PC-9 (cell line): ENCODE data around the gene COL18A1. TPM values are rescaled to one million over a fixed set of nuclear protein-coding genes. Genes with fewer than 3 reads are reported as not detected.

Experiments
- BruUV-seq: library from RNA; stranded (reverse); fragments of 400-500 nt; replicated peaks from 2 replicates; lab custom pipeline; 2021; lab: Mats Ljungman, UMichigan
- CTCF ChIA-PET: fragments of 300-600 bp; sonication (Branson Sonifier 250); formaldehyde crosslinking; loops from one replicate; lab custom pipeline; 2022; ENCODE audit warnings: antibody characterized with exemption; lab: Charles Lee
- POLR2A ChIA-PET: fragments of 300-600 bp; sonication (Branson Sonifier 250); formaldehyde crosslinking; loops from one replicate; lab custom pipeline; 2022; ENCODE audit warnings: antibody characterized with exemption; ENCODE audit not compliant: unreplicated experiment; lab: Charles Lee
- DNase-seq, 2 experiments: peaks; one replicate each; pipeline versions ENCODE4 v3.0.0 to v3.0.0-alpha.2; 2015 to 2022; ENCODE audit warnings: mixed read lengths in 1 of 2
- H2AFZ ChIP-seq: fragments of 200-600 bp; sonication (generic); 2 replicates; pipeline ENCODE4 v1.8.1; 2017; ENCODE audit warnings: antibody characterized with exemption
- H3F3A ChIP-seq: fragments of 200-600 bp; sonication (generic); 2 replicates; pipeline ENCODE4 v1.8.1; 2017; ENCODE audit warnings: antibody characterized with exemption, mild to moderate bottlenecking, low read depth; ENCODE audit not compliant: insufficient read depth
- H3K27ac ChIP-seq: fragments of 200-600 bp; sonication (generic); 2 replicates; pipeline ENCODE4 v1.6.1; 2016; ENCODE audit warnings: mixed run types
- H3K27me3 ChIP-seq: fragments of 200-600 bp; sonication (generic); 2 replicates; pipeline ENCODE4 v1.6.1; 2016; ENCODE audit warnings: low read depth, mixed run types; ENCODE audit not compliant: insufficient read depth
- H3K36me3 ChIP-seq: fragments of 200-600 bp; sonication (generic); 2 replicates; pipeline ENCODE4 v1.6.1; 2016; ENCODE audit warnings: low read depth, mixed run types
- H3K4me1 ChIP-seq: fragments of 200-600 bp; sonication (generic); replicated peaks from 2 replicates; pipeline ENCODE4 v1.6.1; 2016; ENCODE audit warnings: mixed run types; ENCODE audit not compliant: insufficient read depth
- H3K4me2 ChIP-seq: fragments of 200-600 bp; sonication (generic); 2 replicates; pipeline ENCODE4 v1.6.1; 2017; ENCODE audit warnings: mixed run types
- H3K4me3 ChIP-seq: fragments of 200-600 bp; sonication (generic); 2 replicates; pipeline ENCODE4 v1.6.1; 2016; ENCODE audit warnings: mixed run types
- H3K79me2 ChIP-seq: fragments of 200-600 bp; sonication (generic); 2 replicates; pipeline ENCODE4 v1.6.1; 2017; ENCODE audit warnings: low read depth, mixed run types
- H3K9me2 ChIP-seq: fragments of 200-600 bp; sonication (generic); 2 replicates; pipeline ENCODE4 v1.8.1; 2017; ENCODE audit warnings: mild to moderate bottlenecking; ENCODE audit not compliant: insufficient read depth
- H3K9me3 ChIP-seq: fragments of 200-600 bp; sonication (generic); 2 replicates; pipeline ENCODE4 v1.8.1; 2016; ENCODE audit warnings: low read depth; ENCODE audit not compliant: insufficient read depth
- H4K20me1 ChIP-seq: fragments of 200-600 bp; sonication (generic); 2 replicates; pipeline ENCODE4 v1.8.1; 2017; ENCODE audit not compliant: insufficient read depth
- CTCF ChIP-seq: fragments of 200-600 bp; sonication (generic); conservative IDR thresholded peaks from 2 replicates; pipeline ENCODE4 v1.6.1; 2017; ENCODE audit warnings: mixed run types, antibody characterized with exemption, mild to moderate bottlenecking, moderate library complexity
- EZH2 ChIP-seq: fragments of 200-600 bp; sonication (generic); IDR thresholded peaks from 2 replicates; pipeline ENCODE4 v1.8.0; 2017; ENCODE audit warnings: antibody characterized with exemption, low read depth
- intact Hi-C: fragments of 100-400 bp; cut with micrococcal nuclease; formaldehyde crosslinking; loops from one replicate; pipeline ENCODE4 v1.10.0; 2022; ENCODE audit not compliant: unreplicated experiment
- total RNA-seq: library from RNA; stranded (reverse); gene quantifications from 2 replicates; pipeline ENCODE4 v1.2.3, GENCODE V29; 2021

COL18A1 gene
- total RNA-seq, 1 experiment from 2014 or later, result 82.4 TPM

- intact Hi-C loops, result no loop called here
- no peaks in the 10 kb centered on the region for H4K20me1 ChIP-seq
- BruUV-seq, result no TSS peak
- H3K79me2 ChIP-seq, result no peaks in the 10 kb centered on the region
- H3K36me3 ChIP-seq, result no peaks in the 10 kb centered on the region
- H2AFZ ChIP-seq, result no peak overlapping the region
- H3F3A ChIP-seq, result no peaks in the 10 kb centered on the region
- no peak overlapping the region for H3K4me3 ChIP-seq
- no peak for TF ChIP-seq EZH2
- TF ChIP-seq CTCF, result no peak
- ChIA-PET POLR2A (no interaction called here), CTCF (interaction anchor here (0.6 kb wide), 1 partner anchor 40 kb away, joined by 5 read pairs; no protein-coding TSS in a partner anchor)
- no peaks in the 10 kb centered on the region for H3K27me3 ChIP-seq
- no peak for DNase-seq
- no peaks in the 10 kb centered on the region for H3K4me1 ChIP-seq
- no peak overlapping the region for H3K4me2 ChIP-seq
- no peaks in the 10 kb centered on the region for H3K9me2 ChIP-seq
- no peaks in the 10 kb centered on the region for H3K9me3 ChIP-seq
- H3K27ac ChIP-seq, result no peak overlapping the region
Measured at GRCh38 chr21:45356653-45357435, 48.1 kb upstream of the COL18A1 start.

DNA sequence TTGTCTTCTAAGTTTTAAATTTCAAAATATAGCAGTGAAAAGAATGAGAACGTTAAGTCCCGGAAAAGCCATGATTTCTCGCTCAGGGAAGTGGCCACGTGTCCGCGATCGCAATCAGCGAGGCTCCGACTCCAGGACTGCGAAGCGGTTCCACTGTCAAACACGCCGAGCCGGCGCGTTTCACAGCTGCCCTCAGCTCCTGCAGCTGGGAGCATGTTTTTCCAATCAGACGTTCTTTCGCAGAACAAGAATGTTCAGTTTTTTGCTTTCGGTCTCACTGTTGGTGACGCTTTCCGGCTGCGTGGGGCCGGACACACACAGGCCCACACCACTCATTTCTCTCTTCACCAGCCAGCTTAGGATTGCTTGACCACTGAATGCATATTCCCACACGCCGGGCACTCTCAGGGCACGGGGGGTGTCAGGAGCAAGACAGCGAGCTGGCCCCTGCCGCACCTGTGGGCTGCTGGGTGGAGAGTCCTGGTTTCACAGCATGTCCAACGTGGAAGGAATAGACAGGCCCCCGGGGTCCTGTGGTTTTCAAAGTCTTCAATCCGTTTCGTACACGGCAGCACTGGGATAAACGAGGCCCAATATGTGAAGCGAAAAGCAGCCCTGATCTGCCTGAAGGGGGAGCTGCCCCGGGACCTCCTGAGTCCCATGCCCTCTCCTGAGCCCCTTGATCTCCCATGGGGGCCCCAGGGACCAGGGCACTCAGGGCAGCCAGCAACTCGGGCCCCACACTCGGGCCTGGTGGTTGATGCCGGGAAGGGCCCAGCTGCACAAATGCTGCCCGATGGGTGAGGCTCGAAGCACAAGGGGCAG lies 47.3 kb upstream of the COL18A1 start:
- intact Hi-C loops, result no loop called here
- ChIA-PET CTCF (no interaction called here), POLR2A (no interaction called here)
- Histone ChIP-seq H2AFZ (no peak overlapping the region), H3K79me2 (no peaks in the 10 kb centered on the region), H3K4me1 (no peaks in the 10 kb centered on the region), H3F3A (no peaks in the 10 kb centered on the region), H4K20me1 (no peaks in the 10 kb centered on the region), H3K9me2 (no peaks in the 10 kb centered on the region), H3K27me3 (no peaks in the 10 kb centered on the region), H3K36me3 (no peaks in the 10 kb centered on the region), H3K4me2 (no peak overlapping the region), H3K4me3 (no peak overlapping the region), H3K27ac (no peak overlapping the region), H3K9me3 (no peaks in the 10 kb centered on the region)
- DNase-seq, result no peak
- no TSS peak for BruUV-seq
- TF ChIP-seq CTCF, result no peak
- TF ChIP-seq EZH2, result no peak

GRCh38 chr21:45358261-45358670 lies 46.7 kb upstream of the COL18A1 start:
- CTCF ChIA-PET, result no interaction called here
- Histone ChIP-seq H3K27me3 (no peaks in the 10 kb centered on the region), H2AFZ (no peak overlapping the region), H3K79me2 (no peaks in the 10 kb centered on the region), H3K36me3 (no peaks in the 10 kb centered on the region), H3K27ac (no peak overlapping the region), H3K4me1 (no peaks in the 10 kb centered on the region), H3K4me2 (no peak overlapping the region), H3F3A (no peaks in the 10 kb centered on the region), H3K9me2 (no peaks in the 10 kb centered on the region), H3K4me3 (no peak overlapping the region), H3K9me3 (no peaks in the 10 kb centered on the region), H4K20me1 (no peaks in the 10 kb centered on the region)
- no peak for TF ChIP-seq CTCF
- TF ChIP-seq EZH2, result no peak
- POLR2A ChIA-PET, result no interaction called here
- intact Hi-C loops, result no loop called here
- BruUV-seq, result no TSS peak
- no peak for DNase-seq
